Measurements from ENCODE around the gene SMURF1. TPM values are rescaled to one million over a fixed set of nuclear protein-coding genes. Genes with fewer than 3 reads are reported as not detected.

SMURF1 gene
- total RNA-seq, 1 donor from 2014 or later: 30.2 TPM

- Mint-ChIP-seq H3K4me3 (ENCODE audit: unreplicated experiment) (peak overlapping the region; percentile 33), H3K27ac (ENCODE audit: unreplicated experiment) (peak overlapping the region; percentile 75), H3K9me3 (ENCODE audit: low read depth) (peaks cover 16% of the 10 kb centered on the region), H3K4me1 (ENCODE audit: low read depth) (peaks cover 71% of the 10 kb centered on the region), H3K36me3 (ENCODE audit: low read depth) (peaks cover 3% of the 10 kb centered on the region), H3K27me3 (ENCODE audit: low read depth) (no peaks in the 10 kb centered on the region)
- DNase-seq (ENCODE audit: low spot score): no peak
- no peak for TF ChIP-seq CTCF (IDR thresholded peaks at IDR 0.05)
Observed at GRCh38 chr7:99120501-99120900, 23.4 kb downstream of the SMURF1 start.

- no peaks in the 10 kb centered on the region for H3K27me3 Mint-ChIP-seq (ENCODE audit: low read depth)
- no peak overlapping the region for H3K27ac Mint-ChIP-seq (ENCODE audit: unreplicated experiment)
- H3K36me3 Mint-ChIP-seq (ENCODE audit: low read depth): peaks cover 6% of the 10 kb centered on the region
Observed at GRCh38 chr7:99118077-99118476, 25.8 kb downstream of the SMURF1 start.

GRCh38 chr7:99116144-99116543, 27.8 kb downstream of the SMURF1 start:
- Mint-ChIP-seq H3K36me3 (ENCODE audit: low read depth) (peaks cover 10% of the 10 kb centered on the region), H3K27ac (ENCODE audit: unreplicated experiment) (peak overlapping the region; percentile 60), H3K27me3 (ENCODE audit: low read depth) (no peaks in the 10 kb centered on the region), H3K4me1 (ENCODE audit: low read depth) (peaks cover 58% of the 10 kb centered on the region), H3K4me3 (ENCODE audit: unreplicated experiment) (no peak overlapping the region), H3K9me3 (ENCODE audit: low read depth) (peaks cover 20% of the 10 kb centered on the region)
- DNase-seq (ENCODE audit: low spot score): no peak
- TF ChIP-seq CTCF (IDR thresholded peaks at IDR 0.05): no peak

More at GRCh38 chr7:99118077-99118476, 25.8 kb downstream of the SMURF1 start:
- DNase-seq (ENCODE audit: low spot score): no peak
- H3K9me3 Mint-ChIP-seq (ENCODE audit: low read depth): peaks cover 16% of the 10 kb centered on the region
- H3K4me3 Mint-ChIP-seq (ENCODE audit: unreplicated experiment): no peak overlapping the region
- H3K4me1 Mint-ChIP-seq (ENCODE audit: low read depth): peaks cover 60% of the 10 kb centered on the region
- no peak for TF ChIP-seq CTCF (IDR thresholded peaks at IDR 0.05)

GRCh38 chr7:99115379-99115778, 28.5 kb downstream of the SMURF1 start:
- Mint-ChIP-seq H3K27me3 (ENCODE audit: low read depth) (no peaks in the 10 kb centered on the region), H3K4me1 (ENCODE audit: low read depth) (peaks cover 55% of the 10 kb centered on the region), H3K27ac (ENCODE audit: unreplicated experiment) (peak overlapping the region; percentile 50), H3K36me3 (ENCODE audit: low read depth) (peaks cover 10% of the 10 kb centered on the region), H3K9me3 (ENCODE audit: low read depth) (peaks cover 20% of the 10 kb centered on the region), H3K4me3 (ENCODE audit: unreplicated experiment) (no peak overlapping the region)
- no peak for TF ChIP-seq CTCF (IDR thresholded peaks at IDR 0.05)
- no peak for DNase-seq (ENCODE audit: low spot score)

GRCh38 chr7:99112979-99113378, 30.9 kb downstream of the SMURF1 start:
- H3K36me3 Mint-ChIP-seq (ENCODE audit: low read depth): peaks cover 6% of the 10 kb centered on the region
- peaks cover 14% of the 10 kb centered on the region for H3K9me3 Mint-ChIP-seq (ENCODE audit: low read depth)
- no peak overlapping the region for H3K4me3 Mint-ChIP-seq (ENCODE audit: unreplicated experiment)
- no peak overlapping the region for H3K27ac Mint-ChIP-seq (ENCODE audit: unreplicated experiment)
- H3K4me1 Mint-ChIP-seq (ENCODE audit: low read depth): peaks cover 56% of the 10 kb centered on the region
- DNase-seq (ENCODE audit: low spot score): no peak
- TF ChIP-seq CTCF (IDR thresholded peaks at IDR 0.05): no peak
- H3K27me3 Mint-ChIP-seq (ENCODE audit: low read depth): no peaks in the 10 kb centered on the region

Data from chondrocyte (in vitro differentiated cells).